B cell (primary cell): ENCODE measurements around the gene AGAP1.

Experiments
- CTCF ChIP-seq: fragments of 200-600 bp; IDR thresholded peaks from one replicate; pipeline ENCODE4 v1.8.0; 2022; ENCODE audit warnings: antibody characterized with exemption, mild to moderate bottlenecking
- EZH2 ChIP-seq: IDR thresholded peaks from 2 replicates; pipeline ENCODE4 v1.6.1; 2012; ENCODE audit warnings: borderline replicate concordance, low read depth, mild to moderate bottlenecking, moderate library complexity, low read length; ENCODE audit not compliant: insufficient read depth, poor library complexity, severe bottlenecking

GRCh38 chr2:236114959-236115358 lies 621.1 kb downstream of the AGAP1 start:
- no peak for TF ChIP-seq CTCF
- no peak for TF ChIP-seq EZH2
